Stimulated activated effector memory CD8-positive, alpha-beta T cell treated with anti-CD3 and anti-CD28 coated beads, Interleukin-12 subunit alpha, Interleukin-12 subunit beta, amount 100 ng/mL, for 72 hours (primary cell): ENCODE results near the gene BCL2L2.
A peak's percentile ranks its signal among the peaks of the same experiment; 100 is the strongest.

ENCODE experiments used
- ATAC-seq: fragments of 150-1000 bp; cut with Tn5 transposase; 2 replicates; pipeline ENCODE4 v1.10.0; 2021
- DNase-seq, 2 donors: peaks; one replicate each; pipeline ENCODE4 v3.0.0; 2021 to 2022; ENCODE audit warnings: low spot score in 2 of 2
- H3K27ac Mint-ChIP-seq: one replicate; pipeline ENCODE4 v1.8.0; 2022; ENCODE audit warnings: mild to moderate bottlenecking, mixed read lengths
- H3K36me3 Mint-ChIP-seq: one replicate; pipeline ENCODE4 v1.8.0; 2022; ENCODE audit warnings: mild to moderate bottlenecking, mixed read lengths
- H3K4me1 Mint-ChIP-seq: one replicate; pipeline ENCODE4 v1.8.0; 2022; ENCODE audit warnings: mixed read lengths
- H3K4me3 Mint-ChIP-seq: one replicate; pipeline ENCODE4 v1.8.0; 2022; ENCODE audit warnings: mild to moderate bottlenecking, mixed read lengths
- H3K9me3 Mint-ChIP-seq: one replicate; pipeline ENCODE4 v1.8.0; 2022; ENCODE audit warnings: mixed read lengths

The BCL2L2 gene

DNA sequence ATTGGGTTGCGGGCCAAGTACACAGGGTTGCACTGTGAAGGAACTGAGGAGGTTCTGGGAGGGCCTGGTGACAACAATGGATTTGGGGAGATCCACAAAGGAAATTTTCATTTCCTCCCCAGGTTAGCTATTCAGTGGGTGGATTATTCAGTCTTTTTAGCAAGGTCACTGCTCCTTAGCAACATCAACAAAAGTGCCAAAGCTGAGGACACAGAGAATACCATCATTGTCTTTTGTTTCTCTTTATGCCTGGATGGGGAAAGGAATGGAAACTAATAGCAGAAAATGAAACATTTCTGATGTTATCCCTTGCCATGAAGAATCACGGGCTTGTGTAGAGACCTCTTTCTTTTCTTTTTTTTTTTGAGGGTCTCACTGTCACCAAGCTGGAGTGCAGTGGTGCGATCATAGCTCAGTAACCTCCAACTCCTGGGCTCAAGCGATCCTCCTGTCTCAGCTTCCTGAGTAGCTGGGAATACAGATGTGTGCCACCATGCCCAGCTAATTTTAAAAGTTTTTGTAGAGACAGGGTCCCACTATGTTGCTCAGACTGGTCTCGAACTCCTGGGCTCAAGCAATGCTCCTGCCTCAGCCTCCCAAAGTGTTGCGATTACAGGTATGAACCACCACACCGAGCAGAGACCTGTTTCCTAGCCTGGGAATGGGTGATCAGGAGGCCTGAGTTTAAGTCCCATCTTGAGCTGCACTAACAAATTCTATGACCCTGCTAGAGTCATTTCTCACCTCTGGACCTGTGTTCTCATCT is 10.4 kb upstream of the BCL2L2 start:
- ATAC-seq = no peak
- Mint-ChIP-seq H3K27ac (no peak overlapping the region), H3K4me3 (no peak overlapping the region), H3K4me1 (peaks cover 28% of the 10 kb centered on the region), H3K36me3 (peaks cover 53% of the 10 kb centered on the region), H3K9me3 (no peaks in the 10 kb centered on the region)
- no peak for DNase-seq

DNA sequence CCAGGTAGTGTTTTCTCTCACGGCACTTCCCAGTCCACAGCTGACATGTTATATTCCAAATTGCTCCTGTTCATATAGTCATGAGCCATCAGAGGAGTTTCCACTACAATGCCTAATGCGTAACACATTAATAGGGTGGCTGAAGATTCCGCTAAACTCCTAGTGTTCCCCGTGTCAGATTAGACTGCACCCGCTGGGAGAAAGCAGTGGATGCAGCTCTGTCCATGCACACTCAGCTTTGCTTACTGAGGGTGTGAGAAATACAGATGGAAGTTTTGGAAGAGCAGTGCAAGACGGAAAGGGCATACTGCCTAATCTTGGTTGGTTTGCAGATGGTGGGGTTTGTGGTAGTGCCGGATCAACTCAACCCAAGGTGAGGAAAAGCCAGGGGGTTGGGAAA is 9.5 kb upstream of the BCL2L2 start:
- H3K9me3 Mint-ChIP-seq = no peaks in the 10 kb centered on the region
- H3K27ac Mint-ChIP-seq = no peak overlapping the region
- H3K4me3 Mint-ChIP-seq = no peak overlapping the region

DNA sequence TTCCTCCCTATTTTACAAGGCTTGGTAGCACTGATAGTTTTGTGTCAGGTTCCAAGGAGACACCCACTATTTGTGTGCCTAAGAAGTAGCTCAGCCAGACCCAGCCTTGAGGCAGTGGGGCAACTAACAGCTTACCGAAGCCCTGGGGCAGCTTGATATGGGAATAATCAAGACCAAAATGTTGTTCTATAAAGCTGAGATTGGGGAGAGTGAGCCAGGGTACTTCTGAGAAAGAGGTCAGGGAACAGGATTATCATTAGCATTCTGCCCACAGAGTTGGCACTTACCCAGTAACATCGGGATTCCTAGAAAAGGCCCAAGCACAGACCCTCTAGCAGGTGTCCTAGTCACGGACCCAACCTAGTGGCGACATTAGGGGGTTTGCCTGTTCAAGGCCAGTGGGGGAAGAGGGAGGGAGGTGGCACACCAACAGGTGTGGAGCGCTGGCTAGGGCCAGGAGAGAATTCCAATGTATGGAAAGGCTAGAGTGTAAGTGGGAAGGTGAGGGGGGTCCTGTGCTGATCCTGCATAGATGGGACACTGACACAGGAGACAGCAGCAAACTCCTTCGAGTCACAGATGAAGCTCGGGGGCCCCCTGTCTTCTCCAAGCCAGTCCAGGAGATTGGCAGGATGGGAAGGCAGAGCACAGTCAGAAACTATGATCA is 8.9 kb upstream of the BCL2L2 start:
- Mint-ChIP-seq H3K4me1 (peaks cover 33% of the 10 kb centered on the region), H3K9me3 (no peaks in the 10 kb centered on the region), H3K4me3 (no peak overlapping the region), H3K36me3 (peaks cover 60% of the 10 kb centered on the region), H3K27ac (no peak overlapping the region)
- DNase-seq (no peak), ATAC-seq (no peak)

More for the DNA sequence above, 9.5 kb upstream of the BCL2L2 start:
- ATAC-seq = no peak
- Mint-ChIP-seq H3K4me1 (peaks cover 28% of the 10 kb centered on the region), H3K36me3 (peaks cover 56% of the 10 kb centered on the region)
- no peak for DNase-seq

DNA sequence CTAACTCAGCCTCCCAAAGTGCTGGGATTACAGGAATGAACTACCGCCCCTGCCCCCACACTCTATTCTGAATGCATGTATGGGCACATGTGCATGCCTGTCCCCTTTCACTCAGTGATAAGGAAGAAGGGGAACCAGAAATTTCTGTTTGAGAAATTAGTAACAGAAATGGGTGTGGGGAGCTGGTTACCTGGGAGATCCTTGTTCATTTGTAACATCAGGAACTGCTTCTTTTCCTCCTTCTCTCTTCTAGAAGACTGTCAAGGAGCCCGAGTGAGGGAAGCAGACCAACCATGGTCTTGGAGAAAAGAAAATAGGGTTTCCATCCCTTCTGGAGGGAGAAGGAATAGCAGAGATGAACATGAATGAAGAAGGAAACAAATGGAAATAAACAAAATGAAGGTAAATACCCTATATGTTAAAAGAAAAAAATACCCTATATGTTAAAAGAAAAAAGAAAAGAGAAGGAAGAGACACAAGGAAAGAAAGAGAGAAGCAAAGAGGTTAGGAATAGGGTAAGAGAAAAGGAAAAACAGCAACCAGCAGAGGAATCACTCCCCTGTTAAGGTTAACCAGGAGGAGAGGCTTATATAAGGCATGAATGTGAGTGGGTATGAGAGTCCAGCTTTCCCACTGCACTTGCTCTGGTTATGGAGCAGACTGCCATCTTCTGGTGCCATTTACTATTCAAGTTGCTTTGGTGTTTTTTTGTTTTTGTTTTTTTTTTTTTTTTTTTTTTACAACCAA is 7.2 kb upstream of the BCL2L2 start:
- H3K36me3 Mint-ChIP-seq = peaks cover 63% of the 10 kb centered on the region
- H3K4me1 Mint-ChIP-seq = peaks cover 40% of the 10 kb centered on the region
- H3K9me3 Mint-ChIP-seq = no peaks in the 10 kb centered on the region
- ATAC-seq (no peak), DNase-seq (no peak)
- peak overlapping the region; percentile 97 for H3K4me3 Mint-ChIP-seq
- H3K27ac Mint-ChIP-seq = peak overlapping the region; percentile 97

- no peak for DNase-seq
- ATAC-seq = no peak
- H3K36me3 Mint-ChIP-seq = peaks cover 63% of the 10 kb centered on the region
Observed at GRCh38 chr14:23299986-23300686, 6.5 kb upstream of the BCL2L2 start.

DNA sequence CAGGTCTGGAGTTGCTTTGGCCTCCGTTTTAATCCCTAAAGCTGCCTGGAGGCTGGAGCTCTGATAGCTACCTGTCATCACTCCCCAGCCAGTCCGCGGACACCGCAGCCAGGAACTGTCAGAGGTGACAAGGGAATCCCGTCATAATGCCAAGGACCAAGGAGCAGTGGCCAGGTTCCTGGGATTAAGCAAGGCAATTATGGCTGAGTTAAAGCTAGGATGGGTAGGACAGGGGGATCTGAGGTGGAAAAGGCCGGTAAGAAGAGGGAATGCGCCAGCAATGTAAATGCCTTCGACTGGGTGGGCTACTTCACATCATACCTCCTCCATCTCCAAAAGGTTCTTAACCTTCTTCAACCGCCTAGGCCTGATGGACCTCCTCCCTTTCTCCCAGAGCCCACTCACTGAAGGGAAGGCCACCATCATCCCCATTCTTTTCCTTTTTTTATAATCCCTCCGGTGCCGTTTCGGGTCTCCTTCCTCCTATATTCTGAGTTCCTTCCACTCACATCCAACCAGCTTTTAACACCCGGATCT is 5.9 kb upstream of the BCL2L2 start:
- Mint-ChIP-seq H3K9me3 (no peaks in the 10 kb centered on the region), H3K4me1 (peaks cover 33% of the 10 kb centered on the region), H3K27ac (peak overlapping the region; percentile 97), H3K4me3 (peak overlapping the region; percentile 97), H3K36me3 (peaks cover 63% of the 10 kb centered on the region)
- peak in 1 of 2 donors; percentile 61 for DNase-seq
- no peak for ATAC-seq

More at GRCh38 chr14:23299986-23300686, 6.5 kb upstream of the BCL2L2 start:
- H3K27ac Mint-ChIP-seq = peak overlapping the region; percentile 97
- H3K4me1 Mint-ChIP-seq = peaks cover 35% of the 10 kb centered on the region
- H3K4me3 Mint-ChIP-seq = peak overlapping the region; percentile 97
- H3K9me3 Mint-ChIP-seq = no peaks in the 10 kb centered on the region

- ATAC-seq (peak; percentile 88), DNase-seq (peak; percentile 98 to 99)
- no peaks in the 10 kb centered on the region for H3K9me3 Mint-ChIP-seq
Observed at GRCh38 chr14:23301288-23301968, 5.2 kb upstream of the BCL2L2 start.

DNA sequence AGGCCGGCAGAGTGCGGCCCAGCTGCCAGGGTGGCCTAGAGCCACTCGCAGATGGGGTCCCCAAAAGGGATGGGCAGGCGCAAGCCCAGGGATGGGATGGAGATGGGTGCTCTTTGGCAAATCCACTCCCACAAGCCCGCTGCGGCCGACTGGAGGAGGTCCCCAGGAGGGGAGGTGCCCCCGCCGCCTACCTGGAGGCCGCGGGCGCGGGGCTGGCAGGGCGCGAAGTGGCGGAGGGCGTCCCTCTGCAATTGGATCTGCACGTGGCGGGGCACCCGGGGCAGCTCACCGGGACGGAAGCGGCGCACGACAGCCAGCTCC is 4.7 kb upstream of the BCL2L2 start:
- peaks cover 35% of the 10 kb centered on the region for H3K4me1 Mint-ChIP-seq
- H3K9me3 Mint-ChIP-seq = no peaks in the 10 kb centered on the region
- ATAC-seq (peak; percentile 35), DNase-seq (no peak)
- H3K4me3 Mint-ChIP-seq = peak overlapping the region; percentile 97
- H3K36me3 Mint-ChIP-seq = peaks cover 53% of the 10 kb centered on the region
- H3K27ac Mint-ChIP-seq = peak overlapping the region; percentile 97

More at GRCh38 chr14:23301288-23301968, 5.2 kb upstream of the BCL2L2 start:
- H3K4me3 Mint-ChIP-seq = peak overlapping the region; percentile 97
- peaks cover 58% of the 10 kb centered on the region for H3K36me3 Mint-ChIP-seq
- peaks cover 33% of the 10 kb centered on the region for H3K4me1 Mint-ChIP-seq
- H3K27ac Mint-ChIP-seq = peak overlapping the region; percentile 97

GRCh38 chr14:23302290-23303225 is 4.1 kb upstream of the BCL2L2 start, which contains the start of gene PPP1R3E:
Gene PPP1R3E (minus strand): TSS chr14:23302859. CDS start chr14:23302576, 283 bp downstream.
- peaks cover 46% of the 10 kb centered on the region for H3K36me3 Mint-ChIP-seq
- DNase-seq (peak; percentile 60 to 89), ATAC-seq (peak; percentile 54)
- H3K4me1 Mint-ChIP-seq = peaks cover 39% of the 10 kb centered on the region
- peak within 1 kb of the TSS; percentile 97 for H3K27ac Mint-ChIP-seq
- H3K4me3 Mint-ChIP-seq = peak within 1 kb of the TSS; percentile 97
- no peaks in the 10 kb centered on the region for H3K9me3 Mint-ChIP-seq

GRCh38 chr14:23307146-23307530 is 505 bp downstream of the BCL2L2 start:
- ATAC-seq (no peak), DNase-seq (no peak)
- peak overlapping the region; percentile 58 for H3K4me3 Mint-ChIP-seq
- peak overlapping the region; percentile 74 for H3K27ac Mint-ChIP-seq
- peaks cover 7% of the 10 kb centered on the region for H3K36me3 Mint-ChIP-seq
- H3K4me1 Mint-ChIP-seq = peaks cover 27% of the 10 kb centered on the region
- no peaks in the 10 kb centered on the region for H3K9me3 Mint-ChIP-seq

GRCh38 chr14:23307687-23308644 is 1.3 kb downstream of the BCL2L2 start:
- Mint-ChIP-seq H3K27ac (peak overlapping the region; percentile 74), H3K36me3 (peaks cover under 1% of the 10 kb centered on the region), H3K9me3 (no peaks in the 10 kb centered on the region), H3K4me3 (peak overlapping the region; percentile 58), H3K4me1 (peaks cover 20% of the 10 kb centered on the region)
- ATAC-seq (no peak), DNase-seq (no peak)

DNA sequence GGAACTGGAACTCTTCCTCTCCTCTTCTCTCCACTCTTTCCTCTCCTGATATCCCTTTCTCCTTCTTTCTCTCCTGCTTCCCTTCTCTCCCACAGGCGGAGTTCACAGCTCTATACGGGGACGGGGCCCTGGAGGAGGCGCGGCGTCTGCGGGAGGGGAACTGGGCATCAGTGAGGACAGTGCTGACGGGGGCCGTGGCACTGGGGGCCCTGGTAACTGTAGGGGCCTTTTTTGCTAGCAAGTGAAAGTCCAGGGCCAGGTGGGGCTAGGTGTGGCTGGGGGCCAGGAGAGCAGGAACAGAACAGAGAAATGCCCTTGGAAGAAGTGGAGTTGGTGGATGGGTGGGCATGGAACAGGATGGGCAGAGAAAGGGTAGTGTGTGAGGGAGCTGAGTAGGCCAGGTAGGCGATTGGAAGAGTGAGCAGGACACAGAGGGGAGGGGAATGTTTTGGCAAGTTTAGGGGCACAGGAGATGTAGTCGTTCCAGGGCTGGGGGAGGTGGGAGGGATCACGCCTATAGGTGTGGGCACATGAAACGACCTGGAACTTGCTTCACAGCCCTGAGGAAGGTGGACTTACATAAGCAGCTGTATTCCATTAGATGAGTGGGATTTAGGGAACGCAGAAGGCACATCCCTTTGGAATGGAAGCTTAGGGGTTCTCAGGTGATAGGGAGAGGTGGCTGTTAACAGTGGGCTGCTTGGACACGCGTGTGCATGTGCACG is 2.2 kb downstream of the BCL2L2 start:
- no peak overlapping the region for H3K27ac Mint-ChIP-seq
- H3K9me3 Mint-ChIP-seq = no peaks in the 10 kb centered on the region
- H3K36me3 Mint-ChIP-seq = no peaks in the 10 kb centered on the region
- no peak for ATAC-seq
- DNase-seq = no peak
- no peak overlapping the region for H3K4me3 Mint-ChIP-seq
- H3K4me1 Mint-ChIP-seq = peaks cover 15% of the 10 kb centered on the region
